ENCODE results near the gene EN1.

The EN1 gene

GRCh38 chr2:118846953-118847761, at the start of gene EN1:
EN1 (minus strand) TSS chr2:118847648; CDS start chr2:118847167, 481 bp downstream.
- no peak for TF ChIP-seq CTCF (IDR thresholded peaks at IDR 0.05; ENCODE audit: borderline replicate concordance, insufficient read depth, low read depth, low read length)
- no peak within 1 kb of the TSS for H3K4me3 ChIP-seq (ENCODE audit: low read depth, low read length)

GRCh38 chr2:118893100-118893499, 45.7 kb upstream of the EN1 start:
- TF ChIP-seq CTCF (IDR thresholded peaks at IDR 0.05; ENCODE audit: borderline replicate concordance, insufficient read depth, low read depth, low read length), result no peak
- no peak overlapping the region for H3K4me3 ChIP-seq (ENCODE audit: low read depth, low read length)

- no peak overlapping the region for H3K4me3 ChIP-seq (ENCODE audit: low read depth, low read length)
- TF ChIP-seq CTCF (IDR thresholded peaks at IDR 0.05; ENCODE audit: borderline replicate concordance, insufficient read depth, low read depth, low read length), result no peak
These were observed 42.5 kb upstream of the EN1 start for GRCh38 chr2:118889995-118890394.

GRCh38 chr2:118883792-118884191, 36.3 kb upstream of the EN1 start:
- H3K4me3 ChIP-seq (ENCODE audit: low read depth, low read length), result no peak overlapping the region
- no peak for TF ChIP-seq CTCF (IDR thresholded peaks at IDR 0.05; ENCODE audit: borderline replicate concordance, insufficient read depth, low read depth, low read length)

GRCh38 chr2:118882693-118883336, 35.4 kb upstream of the EN1 start:
- H3K4me3 ChIP-seq (ENCODE audit: low read depth, low read length), result no peak overlapping the region
- TF ChIP-seq CTCF (IDR thresholded peaks at IDR 0.05; ENCODE audit: borderline replicate concordance, insufficient read depth, low read depth, low read length), result peak; percentile 99

- H3K4me3 ChIP-seq (ENCODE audit: low read depth, low read length), result no peak overlapping the region
- peak; percentile 88 for TF ChIP-seq CTCF (IDR thresholded peaks at IDR 0.05; ENCODE audit: borderline replicate concordance, insufficient read depth, low read depth, low read length)
These were observed 34.2 kb upstream of the EN1 start for GRCh38 chr2:118881490-118882129.

Data from GM12875 (cell line).